RWPE1 (cell line): ENCODE data around the gene HOXA11.
A peak's percentile ranks its signal among the peaks of the same experiment; 100 is the strongest.

Source experiments
- CTCF ChIA-PET: fragments of 350-600 bp; sonication (Branson Sonifier 250); formaldehyde crosslinking; extraction: SDS; loops from one replicate; lab custom pipeline; 2021; lab: Yijun Ruan, JAX
- POLR2A ChIA-PET: fragments of 400-600 bp; formaldehyde crosslinking; extraction: SDS; loops from one replicate; lab custom pipeline; 2020; ENCODE audit warnings: antibody characterized with exemption; ENCODE audit not compliant: low non-redundant PET; lab: Yijun Ruan, JAX
- DNase-seq: peaks from one replicate; pipeline ENCODE4 v3.0.0; 2012; ENCODE audit warnings: low spot score
- H3K27ac ChIP-seq: fragments of 450-650 bp; 2 replicates; pipeline ENCODE4 v1.5.1; 2017
- TF ChIP-seq, protein P1 (sequence below): fragments of 450-650 bp; conservative IDR thresholded peaks from 2 replicates; pipeline ENCODE4 v1.5.1; 2017; ENCODE audit warnings: low read depth, mild to moderate bottlenecking

Gene HOXA11

DNA sequence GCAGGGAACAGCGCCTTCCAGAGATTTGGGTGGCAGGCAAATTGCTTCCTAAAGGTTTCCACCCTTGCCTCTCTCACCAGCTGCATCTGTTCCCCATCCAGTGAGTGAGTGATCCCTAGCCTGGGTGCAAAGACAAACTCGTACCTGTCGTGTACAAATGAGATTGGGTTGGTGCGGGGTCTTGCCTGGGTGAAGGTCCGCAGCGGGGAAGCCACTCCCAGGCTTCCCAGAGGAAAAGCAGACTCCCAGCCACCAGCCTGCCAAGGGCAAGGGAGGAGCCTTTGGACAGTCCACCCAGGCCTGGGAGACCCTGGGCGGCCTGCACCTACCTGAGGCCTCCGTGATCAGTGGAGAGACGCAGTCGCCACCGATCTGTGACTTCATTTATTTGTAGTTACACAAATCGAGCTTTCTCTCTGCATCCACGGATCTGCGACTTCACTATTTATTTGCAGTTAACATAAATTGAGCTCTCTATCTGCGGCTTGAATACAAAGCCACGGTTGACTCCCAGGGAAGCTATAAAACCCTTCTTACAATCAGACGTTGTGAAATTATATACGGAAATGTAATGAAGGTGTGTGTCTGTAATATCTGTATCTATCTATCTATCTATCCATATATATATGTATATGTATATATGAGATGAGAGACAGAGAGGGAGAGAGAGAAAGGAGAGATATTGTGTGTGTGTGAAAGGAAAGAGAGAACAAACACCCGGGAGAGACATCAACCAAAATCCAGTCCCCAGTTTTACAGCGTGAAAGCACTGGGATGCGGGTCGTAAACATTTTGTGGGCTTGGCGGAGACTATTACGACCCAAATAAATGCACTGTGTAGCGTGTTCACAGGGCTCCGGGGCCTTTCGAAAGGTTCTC is 25.5 kb downstream of the HOXA11 start:
- H3K27ac ChIP-seq, result peak overlapping the region; percentile 94
- DNase-seq, result no peak
- CTCF ChIA-PET, result interaction anchor here (0.7 to 1.3 kb wide), 4 partner anchors 9 to 352 kb away, joined by 3 to 4 read pairs (median 3); no protein-coding TSS in a partner anchor
- TF ChIP-seq, protein P1, sequence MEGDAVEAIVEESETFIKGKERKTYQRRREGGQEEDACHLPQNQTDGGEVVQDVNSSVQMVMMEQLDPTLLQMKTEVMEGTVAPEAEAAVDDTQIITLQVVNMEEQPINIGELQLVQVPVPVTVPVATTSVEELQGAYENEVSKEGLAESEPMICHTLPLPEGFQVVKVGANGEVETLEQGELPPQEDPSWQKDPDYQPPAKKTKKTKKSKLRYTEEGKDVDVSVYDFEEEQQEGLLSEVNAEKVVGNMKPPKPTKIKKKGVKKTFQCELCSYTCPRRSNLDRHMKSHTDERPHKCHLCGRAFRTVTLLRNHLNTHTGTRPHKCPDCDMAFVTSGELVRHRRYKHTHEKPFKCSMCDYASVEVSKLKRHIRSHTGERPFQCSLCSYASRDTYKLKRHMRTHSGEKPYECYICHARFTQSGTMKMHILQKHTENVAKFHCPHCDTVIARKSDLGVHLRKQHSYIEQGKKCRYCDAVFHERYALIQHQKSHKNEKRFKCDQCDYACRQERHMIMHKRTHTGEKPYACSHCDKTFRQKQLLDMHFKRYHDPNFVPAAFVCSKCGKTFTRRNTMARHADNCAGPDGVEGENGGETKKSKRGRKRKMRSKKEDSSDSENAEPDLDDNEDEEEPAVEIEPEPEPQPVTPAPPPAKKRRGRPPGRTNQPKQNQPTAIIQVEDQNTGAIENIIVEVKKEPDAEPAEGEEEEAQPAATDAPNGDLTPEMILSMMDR, result no peak
- POLR2A ChIA-PET, result no interaction called here

DNA sequence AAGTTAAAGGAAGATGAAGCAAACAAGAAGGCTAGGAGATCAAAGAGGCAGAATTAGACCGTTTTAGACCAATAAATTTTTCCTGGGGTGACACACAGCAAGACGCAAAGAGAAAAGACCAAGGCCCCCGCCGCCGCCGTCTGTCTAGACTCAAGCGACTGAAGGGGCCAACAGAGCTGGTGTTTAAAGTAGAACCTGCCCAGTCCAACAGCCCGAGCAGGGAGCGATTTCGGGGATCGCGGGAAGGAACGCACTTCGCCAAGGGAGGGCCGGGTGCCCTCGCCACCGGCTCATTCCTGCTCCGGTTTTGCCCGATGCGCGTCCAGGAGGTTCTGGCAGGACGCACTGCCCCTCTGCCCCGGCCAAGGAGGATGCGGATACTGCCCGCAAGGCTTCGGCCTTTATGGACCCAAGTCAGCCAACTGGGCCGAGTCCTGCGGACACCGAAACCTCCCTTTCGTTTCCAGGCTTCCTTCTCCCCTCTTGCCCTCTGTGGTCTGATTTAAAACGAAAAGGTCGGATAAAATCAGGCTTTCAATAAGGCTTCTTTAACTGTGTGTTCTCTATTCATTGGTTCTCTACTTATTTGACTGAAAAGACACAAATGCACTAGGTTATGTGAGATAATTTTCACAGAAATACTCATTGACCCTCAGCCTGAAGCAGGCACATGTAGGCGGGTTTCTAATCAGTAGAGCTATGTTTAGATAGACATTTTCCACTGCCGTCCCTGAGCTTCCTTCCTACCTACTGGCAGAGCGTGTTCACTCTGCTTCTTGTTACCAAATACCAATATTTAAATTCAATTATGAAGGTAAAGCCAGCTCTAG is 26.4 kb downstream of the HOXA11 start:
- no peak for DNase-seq
- CTCF ChIA-PET, result interaction anchor here (0.7 to 1.3 kb wide), 4 partner anchors 8 to 75 kb away, joined by 3 to 4 read pairs (median 3); no protein-coding TSS in a partner anchor
- peak overlapping the region; percentile 19; the same call in 1 of the 2 replicates for H3K27ac ChIP-seq
- POLR2A ChIA-PET, result no interaction called here
- TF ChIP-seq, protein P1, result no peak

DNA sequence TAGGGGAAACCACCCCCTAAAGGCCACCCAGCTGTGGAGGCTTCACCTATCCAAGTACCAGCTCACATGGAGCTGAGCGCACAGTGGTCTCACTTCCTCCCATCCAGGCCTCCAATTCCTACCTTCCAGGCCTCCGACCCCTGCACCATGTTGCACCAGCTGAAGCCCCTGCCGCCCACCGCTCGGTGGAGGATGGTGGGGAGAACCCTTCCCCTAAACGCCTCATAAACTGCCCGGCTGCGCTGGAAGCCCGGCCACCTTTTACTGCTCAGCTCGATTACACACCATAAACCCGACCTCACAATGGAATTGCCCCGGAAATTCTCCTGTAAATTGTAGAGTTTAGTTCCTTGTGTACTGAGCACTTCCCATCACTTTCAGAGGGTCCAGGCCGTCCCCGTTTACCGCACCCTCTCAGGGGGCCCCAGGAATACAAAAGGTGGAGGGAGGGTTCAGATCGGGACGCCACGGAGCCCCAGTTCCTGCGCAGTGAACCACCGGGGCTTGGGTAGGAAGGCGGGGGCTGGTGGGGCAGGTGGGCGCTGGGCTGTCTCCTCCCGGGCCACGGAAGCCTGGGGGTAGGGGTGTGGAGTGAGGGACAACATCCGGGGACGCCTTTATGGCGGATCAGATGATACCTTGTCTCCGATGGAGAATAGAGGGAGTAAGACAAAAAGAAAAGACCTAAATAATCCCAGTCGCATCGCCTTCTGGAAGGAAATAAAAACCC is 27.2 kb downstream of the HOXA11 start:
- TF ChIP-seq, protein P1, result no peak
- ChIA-PET POLR2A (no interaction called here), CTCF (interaction anchor here (0.7 kb wide), 1 partner anchor 14 kb away, joined by 3 read pairs; no protein-coding TSS in a partner anchor)
- no peak for DNase-seq
- H3K27ac ChIP-seq, result peak overlapping the region; percentile 90

GRCh38 chr7:27156916-27157701 is 27.9 kb downstream of the HOXA11 start:
- POLR2A ChIA-PET, result no interaction called here
- DNase-seq, result no peak
- TF ChIP-seq, protein P1, result no peak
- CTCF ChIA-PET, result interaction anchor here (1.1 to 1.4 kb wide), 2 partner anchors 13 to 489 kb away, joined by 3 to 6 read pairs; partner anchors contain the start of gene HOXA5
- peak overlapping the region; percentile 90 for H3K27ac ChIP-seq

DNA sequence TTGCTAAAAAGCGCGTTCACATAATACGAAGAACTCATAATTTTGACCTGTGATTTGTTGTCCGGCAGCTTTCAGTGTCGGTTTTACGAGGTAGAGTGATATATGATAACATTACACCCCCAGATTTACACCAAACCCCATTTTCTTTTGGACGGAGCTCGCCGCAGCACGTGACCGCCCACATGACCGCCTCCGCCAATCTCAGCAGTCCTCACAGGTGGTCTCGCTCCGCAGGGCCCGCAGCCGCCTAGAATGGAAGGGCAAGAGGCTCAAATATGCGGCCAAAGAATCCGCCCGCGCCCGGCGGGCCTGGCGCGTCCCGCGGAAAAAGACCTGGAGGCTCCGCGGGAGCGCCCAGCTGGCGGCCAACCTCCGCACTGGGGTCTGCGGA is 28.5 kb downstream of the HOXA11 start, which contains the start of gene HOXA7:
HOXA7 (minus strand) TSS at position 168 of the 391 bp plus-strand sequence; CDS start at position 38, 130 bp downstream.
- TF ChIP-seq, protein P1, result no peak
- H3K27ac ChIP-seq, result peak within 1 kb of the TSS; percentile 90
- no peak for DNase-seq
- POLR2A ChIA-PET, result no interaction called here
- CTCF ChIA-PET, result interaction anchor here (1.1 to 1.4 kb wide), 2 partner anchors 13 to 489 kb away, joined by 3 to 6 read pairs; partner anchors contain the start of gene HOXA5
